Measurements from ENCODE around the gene CIAO3. TPM values are rescaled to one million over a fixed set of nuclear protein-coding genes. Genes with fewer than 3 reads are reported as not detected.

The CIAO3 gene
- total RNA-seq, 1 experiment from 2014 or later, result 32.8 TPM

- H3K4me3 ChIP-seq (replicated peaks in 1 of 2; ENCODE audit: low read depth in 1 of 2, low read length in 2 of 2), result peak overlapping the region; percentile 47 to 55
- intact Hi-C loops (cut with micrococcal nuclease), result no loop called here
- peaks cover 7% of the 10 kb centered on the region; the same call in 1 of the 2 replicates for H3K79me2 ChIP-seq (ENCODE audit: insufficient read depth, low read length)
- RAD21 ChIA-PET (ENCODE audit: low non-redundant PET in 1 of 2, low total read pairs in 2 of 2, uncharacterized antibody in 2 of 2, unreplicated experiment in 2 of 2), result no interaction called here
- no TSS peak for BruUV-seq (replicated peaks)
- no peaks in the 10 kb centered on the region for H3K9me3 ChIP-seq (ENCODE audit: control insufficient read depth in 1 of 2, insufficient read depth in 1 of 2, low read depth in 1 of 2, low read length in 2 of 2)
- no peaks in the 10 kb centered on the region for H3K27me3 ChIP-seq (ENCODE audit: insufficient read depth, low read length)
- DNase-seq (ENCODE audit: low read depth, low spot score), result no peak
- CTCF ChIA-PET, result no interaction called here
- H3K4me1 ChIP-seq (ENCODE audit: control insufficient read depth in 1 of 2, insufficient read depth in 2 of 2, low read length in 2 of 2), result peaks cover 13 to 38% of the 10 kb centered on the region in 2 experiments
- ATAC-seq, result no peak
- no peaks in the 10 kb centered on the region for H3K9me2 ChIP-seq (ENCODE audit: insufficient read depth)
- no peak overlapping the region for H3K9ac ChIP-seq (ENCODE audit: low read length)
- peak overlapping the region; percentile 63; the same call in 1 of the 2 replicates for H3K27ac ChIP-seq (ENCODE audit: low read depth, low read length)
- POLR2A ChIA-PET, result no interaction called here
- H3K4me2 ChIP-seq (ENCODE audit: low read length), result peak overlapping the region; percentile 88
- no peaks in the 10 kb centered on the region for H4K20me1 ChIP-seq (ENCODE audit: insufficient read depth)
- H3K36me3 ChIP-seq (ENCODE audit: control insufficient read depth in 1 of 2, insufficient read depth in 2 of 2, low read length in 2 of 2), result no peaks in the 10 kb centered on the region
- H2AFZ ChIP-seq (ENCODE audit: low read depth, low read length, poor library complexity, severe bottlenecking), result no peak overlapping the region
- TF ChIP-seq RAD21 (IDR thresholded peaks at IDR 0.05; ENCODE audit: low read depth) (no peak), CBX3 (IDR thresholded peaks at IDR 0.05; ENCODE audit: low read depth) (no peak), POLR2AphosphoS5 (IDR thresholded peaks at IDR 0.05; ENCODE audit: low read depth, low read length) (no peak), REST (IDR thresholded peaks at IDR 0.05; ENCODE audit: low read depth) (no peak), JUND (IDR thresholded peaks at IDR 0.05) (no peak), EZH2 (IDR thresholded peaks at IDR 0.05) (no peak), EGR1 (IDR thresholded peaks at IDR 0.05; ENCODE audit: low read depth) (no peak), FOSL1 (IDR thresholded peaks at IDR 0.05; ENCODE audit: low read depth) (no peak)
Observed at GRCh38 chr16:694187-694862, 46.5 kb downstream of the CIAO3 start.
